ENCODE results near the gene KAT6B.
A peak's percentile ranks its signal among the peaks of the same experiment; 100 is the strongest.
"Not testable (repeated sequence)": the region's sequence is repeated elsewhere in the genome, so short reads cannot be mapped to it uniquely, and the experiment has no call there.

The KAT6B gene

GRCh38 chr10:74826142-74827044, at the start of gene KAT6B:
KAT6B (plus strand) TSS chr10:74826600; CDS start chr10:74842858, 16,258 bp downstream.
- no peaks in the 10 kb centered on the region for H3K36me3 ChIP-seq (ENCODE audit: control insufficient read depth in 1 of 2, insufficient read depth in 2 of 2, low read length in 2 of 2)
- peak within 1 kb of the TSS; percentile 84 to 94 for H3K4me3 ChIP-seq (ENCODE audit: low read depth in 1 of 2, low read length in 2 of 2)
- no peaks in the 10 kb centered on the region for H3K27me3 ChIP-seq (ENCODE audit: control insufficient read depth in 1 of 2, insufficient read depth in 2 of 2, low read length in 2 of 2)
- peaks cover 26 to 27% of the 10 kb centered on the region in 2 donors for H3K4me1 ChIP-seq (ENCODE audit: control insufficient read depth in 1 of 2, insufficient read depth in 2 of 2, low read length in 2 of 2)
- H3K9me3 ChIP-seq (ENCODE audit: control insufficient read depth in 1 of 2, low read length in 2 of 2), result no peaks in the 10 kb centered on the region
- peak within 1 kb of the TSS; percentile 57 to 63 for H3K9ac ChIP-seq (ENCODE audit: low read depth in 1 of 2, low read length in 2 of 2)
- peak within 1 kb of the TSS; percentile 99 for H3K27ac ChIP-seq (ENCODE audit: low read depth, low read length)

GRCh38 chr10:74778436-74779094, 47.8 kb upstream of the KAT6B start:
- H3K4me3 ChIP-seq (ENCODE audit: low read depth in 1 of 2, low read length in 2 of 2), result no peak overlapping the region
- H3K9me3 ChIP-seq (ENCODE audit: control insufficient read depth in 1 of 2, low read length in 2 of 2), result peaks cover 2 to 4% of the 10 kb centered on the region in 2 donors
- H3K4me1 ChIP-seq (ENCODE audit: control insufficient read depth in 1 of 2, insufficient read depth in 2 of 2, low read length in 2 of 2), result no peaks in the 10 kb centered on the region
- no peak overlapping the region for H3K27ac ChIP-seq (ENCODE audit: low read depth, low read length)
- H3K36me3 ChIP-seq (ENCODE audit: control insufficient read depth in 1 of 2, insufficient read depth in 2 of 2, low read length in 2 of 2), result no peaks in the 10 kb centered on the region
- H3K9ac ChIP-seq (ENCODE audit: low read depth in 1 of 2, low read length in 2 of 2), result no peak overlapping the region
- no peaks in the 10 kb centered on the region for H3K27me3 ChIP-seq (ENCODE audit: control insufficient read depth in 1 of 2, insufficient read depth in 2 of 2, low read length in 2 of 2)

- H3K4me1 ChIP-seq (ENCODE audit: control insufficient read depth in 1 of 2, insufficient read depth in 2 of 2, low read length in 2 of 2); H3K27me3 ChIP-seq (ENCODE audit: control insufficient read depth in 1 of 2, insufficient read depth in 2 of 2, low read length in 2 of 2); H3K27ac ChIP-seq (ENCODE audit: low read depth, low read length); H3K9ac ChIP-seq (ENCODE audit: low read depth in 1 of 2, low read length in 2 of 2); H3K36me3 ChIP-seq (ENCODE audit: control insufficient read depth in 1 of 2, insufficient read depth in 2 of 2, low read length in 2 of 2); H3K4me3 ChIP-seq (ENCODE audit: low read depth in 1 of 2, low read length in 2 of 2); H3K9me3 ChIP-seq (ENCODE audit: control insufficient read depth in 1 of 2, low read length in 2 of 2): not testable (repeated sequence)
Measured at GRCh38 chr10:74781870-74782269, 44.5 kb upstream of the KAT6B start.

GRCh38 chr10:74784462-74784861, 41.9 kb upstream of the KAT6B start:
- Histone ChIP-seq H3K4me1 (ENCODE audit: control insufficient read depth in 1 of 2, insufficient read depth in 2 of 2, low read length in 2 of 2) (no peaks in the 10 kb centered on the region), H3K9ac (ENCODE audit: low read depth in 1 of 2, low read length in 2 of 2) (no peak overlapping the region), H3K27me3 (ENCODE audit: control insufficient read depth in 1 of 2, insufficient read depth in 2 of 2, low read length in 2 of 2) (no peaks in the 10 kb centered on the region), H3K4me3 (ENCODE audit: low read depth in 1 of 2, low read length in 2 of 2) (no peak overlapping the region), H3K27ac (ENCODE audit: low read depth, low read length) (no peak overlapping the region), H3K9me3 (ENCODE audit: control insufficient read depth in 1 of 2, low read length in 2 of 2) (no peaks in the 10 kb centered on the region), H3K36me3 (ENCODE audit: control insufficient read depth in 1 of 2, insufficient read depth in 2 of 2, low read length in 2 of 2) (no peaks in the 10 kb centered on the region)

- H3K9me3 ChIP-seq (ENCODE audit: control insufficient read depth in 1 of 2, low read length in 2 of 2), result no peaks in the 10 kb centered on the region
- H3K36me3 ChIP-seq (ENCODE audit: control insufficient read depth in 1 of 2, insufficient read depth in 2 of 2, low read length in 2 of 2), result no peaks in the 10 kb centered on the region
- no peak overlapping the region for H3K9ac ChIP-seq (ENCODE audit: low read depth in 1 of 2, low read length in 2 of 2)
- H3K27me3 ChIP-seq (ENCODE audit: control insufficient read depth in 1 of 2, insufficient read depth in 2 of 2, low read length in 2 of 2), result no peaks in the 10 kb centered on the region
- no peaks in the 10 kb centered on the region for H3K4me1 ChIP-seq (ENCODE audit: control insufficient read depth in 1 of 2, insufficient read depth in 2 of 2, low read length in 2 of 2)
- H3K27ac ChIP-seq (ENCODE audit: low read depth, low read length), result no peak overlapping the region
- no peak overlapping the region for H3K4me3 ChIP-seq (ENCODE audit: low read depth in 1 of 2, low read length in 2 of 2)
Measured at GRCh38 chr10:74786126-74786525, 40.3 kb upstream of the KAT6B start.

- no peaks in the 10 kb centered on the region for H3K4me1 ChIP-seq (ENCODE audit: control insufficient read depth in 1 of 2, insufficient read depth in 2 of 2, low read length in 2 of 2)
- no peak overlapping the region for H3K4me3 ChIP-seq (ENCODE audit: low read depth in 1 of 2, low read length in 2 of 2)
- H3K36me3 ChIP-seq (ENCODE audit: control insufficient read depth in 1 of 2, insufficient read depth in 2 of 2, low read length in 2 of 2), result no peaks in the 10 kb centered on the region
- no peaks in the 10 kb centered on the region for H3K9me3 ChIP-seq (ENCODE audit: control insufficient read depth in 1 of 2, low read length in 2 of 2)
- no peaks in the 10 kb centered on the region for H3K27me3 ChIP-seq (ENCODE audit: control insufficient read depth in 1 of 2, insufficient read depth in 2 of 2, low read length in 2 of 2)
- no peak overlapping the region for H3K9ac ChIP-seq (ENCODE audit: low read depth in 1 of 2, low read length in 2 of 2)
- no peak overlapping the region for H3K27ac ChIP-seq (ENCODE audit: low read depth, low read length)
Measured at GRCh38 chr10:74787457-74787856, 38.9 kb upstream of the KAT6B start.

- not testable (repeated sequence) for H3K9me3 ChIP-seq (ENCODE audit: control insufficient read depth in 1 of 2, low read length in 2 of 2); H3K4me3 ChIP-seq (ENCODE audit: low read depth in 1 of 2, low read length in 2 of 2)
Measured at GRCh38 chr10:74791979-74792378, 34.4 kb upstream of the KAT6B start.

GRCh38 chr10:74792726-74793125, 33.7 kb upstream of the KAT6B start:
- Histone ChIP-seq H3K9ac (ENCODE audit: low read depth in 1 of 2, low read length in 2 of 2) (no peak overlapping the region), H3K27me3 (ENCODE audit: control insufficient read depth in 1 of 2, insufficient read depth in 2 of 2, low read length in 2 of 2) (no peaks in the 10 kb centered on the region), H3K36me3 (ENCODE audit: control insufficient read depth in 1 of 2, insufficient read depth in 2 of 2, low read length in 2 of 2) (no peaks in the 10 kb centered on the region), H3K4me3 (ENCODE audit: low read depth in 1 of 2, low read length in 2 of 2) (no peak overlapping the region), H3K9me3 (ENCODE audit: control insufficient read depth in 1 of 2, low read length in 2 of 2) (no peaks in the 10 kb centered on the region), H3K27ac (ENCODE audit: low read depth, low read length) (no peak overlapping the region), H3K4me1 (ENCODE audit: control insufficient read depth in 1 of 2, insufficient read depth in 2 of 2, low read length in 2 of 2) (no peaks in the 10 kb centered on the region)

More at GRCh38 chr10:74791979-74792378, 34.4 kb upstream of the KAT6B start:
- H3K27ac ChIP-seq (ENCODE audit: low read depth, low read length); H3K4me1 ChIP-seq (ENCODE audit: control insufficient read depth in 1 of 2, insufficient read depth in 2 of 2, low read length in 2 of 2); H3K36me3 ChIP-seq (ENCODE audit: control insufficient read depth in 1 of 2, insufficient read depth in 2 of 2, low read length in 2 of 2); H3K9ac ChIP-seq (ENCODE audit: low read depth in 1 of 2, low read length in 2 of 2); H3K27me3 ChIP-seq (ENCODE audit: control insufficient read depth in 1 of 2, insufficient read depth in 2 of 2, low read length in 2 of 2): not testable (repeated sequence)

- H3K4me3 ChIP-seq (ENCODE audit: low read depth in 1 of 2, low read length in 2 of 2); H3K9ac ChIP-seq (ENCODE audit: low read depth in 1 of 2, low read length in 2 of 2); H3K36me3 ChIP-seq (ENCODE audit: control insufficient read depth in 1 of 2, insufficient read depth in 2 of 2, low read length in 2 of 2); H3K9me3 ChIP-seq (ENCODE audit: control insufficient read depth in 1 of 2, low read length in 2 of 2); H3K27me3 ChIP-seq (ENCODE audit: control insufficient read depth in 1 of 2, insufficient read depth in 2 of 2, low read length in 2 of 2); H3K27ac ChIP-seq (ENCODE audit: low read depth, low read length); H3K4me1 ChIP-seq (ENCODE audit: control insufficient read depth in 1 of 2, insufficient read depth in 2 of 2, low read length in 2 of 2): not testable (repeated sequence)
Measured at GRCh38 chr10:74793240-74793639, 33.2 kb upstream of the KAT6B start.

- Histone ChIP-seq H3K9ac (ENCODE audit: low read depth in 1 of 2, low read length in 2 of 2) (no peak overlapping the region), H3K27me3 (ENCODE audit: control insufficient read depth in 1 of 2, insufficient read depth in 2 of 2, low read length in 2 of 2) (no peaks in the 10 kb centered on the region), H3K36me3 (ENCODE audit: control insufficient read depth in 1 of 2, insufficient read depth in 2 of 2, low read length in 2 of 2) (no peaks in the 10 kb centered on the region), H3K9me3 (ENCODE audit: control insufficient read depth in 1 of 2, low read length in 2 of 2) (no peaks in the 10 kb centered on the region), H3K27ac (ENCODE audit: low read depth, low read length) (no peak overlapping the region), H3K4me3 (ENCODE audit: low read depth in 1 of 2, low read length in 2 of 2) (no peak overlapping the region), H3K4me1 (ENCODE audit: control insufficient read depth in 1 of 2, insufficient read depth in 2 of 2, low read length in 2 of 2) (no peaks in the 10 kb centered on the region)
Measured at GRCh38 chr10:74794531-74794930, 31.9 kb upstream of the KAT6B start.
